ENCODE results near the gene KCNMA1. TPM values are rescaled to one million over a fixed set of nuclear protein-coding genes. Genes with fewer than 3 reads are reported as not detected.
A peak's percentile ranks its signal among the peaks of the same experiment; 100 is the strongest.

The KCNMA1 gene
- polyA plus RNA-seq, 1 of the 3 experiments (the other 2 are of a cell fraction): 107 TPM

- TF ChIP-seq EZH2phosphoT487 (IDR thresholded peaks at IDR 0.05; ENCODE audit: borderline replicate concordance, low read depth): no peak
- TF ChIP-seq NRF1 (IDR thresholded peaks at IDR 0.05; ENCODE audit: low read depth, low read length): no peak
- TF ChIP-seq EP300 (IDR thresholded peaks at IDR 0.05; ENCODE audit: borderline replicate concordance in 1 of 2, low read depth in 1 of 2, low read length in 1 of 2): no peak
- no peak for TF ChIP-seq SIN3A (IDR thresholded peaks at IDR 0.05; ENCODE audit: borderline replicate concordance, low read depth, low read length)
- TF ChIP-seq FOSL2 (IDR thresholded peaks at IDR 0.05; ENCODE audit: borderline replicate concordance, low read depth): no peak
Measured at GRCh38 chr10:77021966-77022490, 615.6 kb downstream of the KCNMA1 start (continued).

GRCh38 chr10:77020426-77021040 lies 617.1 kb downstream of the KCNMA1 start:
- ChIA-PET CTCF (interaction anchor here (0.8 to 1.5 kb wide), 4 partner anchors 16 to 91 kb away, joined by 3 read pairs; no protein-coding TSS in a partner anchor), POLR2A (no interaction called here)
- Histone ChIP-seq H2AFZ (ENCODE audit: low read depth) (no peak overlapping the region), H3K27ac (ENCODE audit: low read depth in 2 of 2, low read length in 1 of 2) (peak overlapping the region in 1 of 2 experiments; percentile 99; a peak in 2 of 4 replicates), H3K9ac (no peak overlapping the region), H3K4me2 (no peak overlapping the region), H3K79me2 (ENCODE audit: insufficient read depth) (no peaks in the 10 kb centered on the region), H3K36me3 (replicated peaks in 1 of 2; ENCODE audit: control insufficient read depth in 1 of 2, insufficient read depth in 2 of 2, low read length in 1 of 2) (peaks cover 8 to 44% of the 10 kb centered on the region in 2 experiments), H3F3A (replicated peaks; ENCODE audit: insufficient read depth) (peaks cover 3% of the 10 kb centered on the region), H3K4me1 (ENCODE audit: control insufficient read depth in 1 of 2, insufficient read depth in 2 of 2, low read depth in 1 of 2, low read length in 1 of 2) (peaks cover 0 to 17% of the 10 kb centered on the region in 2 experiments; a peak in 2 of 4 replicates), H4K20me1 (ENCODE audit: insufficient read depth) (no peaks in the 10 kb centered on the region), H3K9me2 (no peaks in the 10 kb centered on the region), H3K9me3 (no peaks in the 10 kb centered on the region), H3K4me3 (ENCODE audit: low read depth in 2 of 2, low read length in 1 of 2) (no peak overlapping the region), H3K27me3 (ENCODE audit: insufficient read depth) (no peaks in the 10 kb centered on the region)
- TF ChIP-seq GATA2 (CRISPR knock-in tag; IDR thresholded peaks at IDR 0.05) (no peak), REST (IDR thresholded peaks at IDR 0.05; ENCODE audit: low read depth, low read length) (no peak), IRF3 (IDR thresholded peaks at IDR 0.05; ENCODE audit: low read depth, low read length) (no peak), TAF1 (IDR thresholded peaks at IDR 0.05; ENCODE audit: borderline replicate concordance, low read depth, low read length) (no peak), RAD21 (IDR thresholded peaks at IDR 0.05; ENCODE audit: low read length) (no peak), ELF1 (IDR thresholded peaks at IDR 0.05) (no peak), MXI1 (IDR thresholded peaks at IDR 0.05; ENCODE audit: low read depth, low read length) (no peak), EP300 (IDR thresholded peaks at IDR 0.05; ENCODE audit: borderline replicate concordance in 1 of 2, low read depth in 1 of 2, low read length in 1 of 2) (no peak), GABPA (IDR thresholded peaks at IDR 0.05; ENCODE audit: low read depth) (no peak), USF2 (IDR thresholded peaks at IDR 0.05; ENCODE audit: borderline replicate concordance, low read depth, low read length) (no peak), ZBTB33 (IDR thresholded peaks at IDR 0.05; ENCODE audit: borderline replicate concordance, low read depth) (no peak), FOXM1 (IDR thresholded peaks at IDR 0.05; ENCODE audit: low read depth) (no peak), TEAD4 (IDR thresholded peaks at IDR 0.05; ENCODE audit: borderline replicate concordance, insufficient read depth) (no peak), SMC3 (IDR thresholded peaks at IDR 0.05; ENCODE audit: low read depth, low read length) (no peak), TCF12 (IDR thresholded peaks at IDR 0.05) (no peak), USF1 (IDR thresholded peaks at IDR 0.05; ENCODE audit: borderline replicate concordance, low read depth) (no peak), SIN3A (IDR thresholded peaks at IDR 0.05; ENCODE audit: borderline replicate concordance, low read depth, low read length) (no peak)
- no peak for DNase-seq
- 84% methylated on average over 4 of the region's 4 CpGs for WGBS (ENCODE audit: low lambda C conversion rate)

Data from SK-N-SH (cell line).